Aorta (tissue), 5 donors: ENCODE data around the gene SMYD5. TPM values are rescaled to one million over a fixed set of nuclear protein-coding genes. Genes with fewer than 3 reads are reported as not detected.
"Not testable (repeated sequence)": the region's sequence is repeated elsewhere in the genome, so short reads cannot be mapped to it uniquely, and the experiment has no call there.

ENCODE experiments used
- ATAC-seq: fragments of 200-7000 bp; cut with Tn5 transposase; one replicate; pipeline ENCODE4 v1.9.1; 2022; ENCODE audit warnings: moderate library complexity; ENCODE audit not compliant: low FRiP score
- DNase-seq, 2 donors: peaks; one replicate each; pipeline ENCODE4 v3.0.0-alpha.2; 2020
- H3K27ac ChIP-seq, 2 donors: one replicate each; pipeline ENCODE4 v1.5.1; 2013; ENCODE audit warnings: low read length in 2 of 2, mild to moderate bottlenecking in 2 of 2, moderate library complexity in 2 of 2, control low read depth in 1 of 2, inconsistent platforms in 1 of 2, low read depth in 1 of 2
- H3K27me3 ChIP-seq, 2 donors: one replicate each; pipeline ENCODE4 v1.6.1; 2013; ENCODE audit warnings: control low read depth in 1 of 2, low read length in 1 of 2, mild to moderate bottlenecking in 1 of 2, moderate library complexity in 1 of 2; ENCODE audit not compliant: insufficient read depth in 2 of 2, control insufficient read depth in 1 of 2
- H3K36me3 ChIP-seq, 2 donors: one replicate each; pipeline ENCODE4 v1.6.1; 2013; ENCODE audit warnings: control low read depth in 1 of 2, low read length in 1 of 2, mild to moderate bottlenecking in 1 of 2; ENCODE audit not compliant: insufficient read depth in 2 of 2, control insufficient read depth in 1 of 2
- H3K4me1 ChIP-seq, 2 donors: one replicate each; pipeline ENCODE4 v1.6.1; 2013; ENCODE audit warnings: low read length in 2 of 2, control low read depth in 1 of 2, mild to moderate bottlenecking in 1 of 2, moderate library complexity in 1 of 2; ENCODE audit not compliant: insufficient read depth in 2 of 2, control insufficient read depth in 1 of 2
- H3K4me3 ChIP-seq, 2 donors: one replicate each; pipeline ENCODE4 v1.5.1; 2013; ENCODE audit warnings: low read length in 2 of 2, control low read depth in 1 of 2, mild to moderate bottlenecking in 1 of 2
- H3K9me3 ChIP-seq: one replicate; pipeline ENCODE4 v1.6.1; 2013; ENCODE audit warnings: mild to moderate bottlenecking, low read length; ENCODE audit not compliant: control insufficient read depth
- WGBS, 2 donors: extraction: QIAGEN DNeasy Blood & Tissue Kit; methylation state at CpG; one replicate each; pipeline ENCODE4 v1.1.7; 2013; 5-methylcytosine and 5-hydroxymethylcytosine counted together
- intact Hi-C, 2 donors: fragments of 100-400 bp; cut with DNase I; formaldehyde crosslinking; loops; one replicate each; pipeline versions ENCODE4 v1.14.2 to v1.15.0; 2022
- long read RNA-seq, 2 donors: library from polyadenylated mRNA; unstranded; transcript quantifications; one replicate each; pipeline ENCODE4 v2.0.0, GENCODE V29; 2020 to 2021
- polyA plus RNA-seq, 2 donors: library from polyadenylated mRNA; stranded (reverse); fragments of 200-250 nt; gene quantifications; one replicate each; pipeline ENCODE4 v1.2.3, GENCODE V29; 2013
- total RNA-seq, 2 donors: library from RNA; stranded (reverse); fragmentation: NEBNext Ultra II Directional; extraction: Animal tissue kit (Norgen Biotek cat#: 25700); gene quantifications; one replicate each; pipeline ENCODE4 v1.2.1, GENCODE V29; 2021
- donor health status: healthy with polysubstance abuse.
- donor health status: Bipolar disorder and iron deficiency.
- donor health status: DM: no; HTN: no; CAD: no.
- donor health status: DM: no; HTN: no; CAD: no.
- donor health status: DM: yes; HTN: yes; CAD: no.

SMYD5 gene
- total RNA-seq, result 10 to 100 TPM; 17.9 to 23.0 TPM
- polyA plus RNA-seq, result 10 to 100 TPM in 1 of 2 donors, 1 to 10 TPM in 1; 4.3 to 17.3 TPM
- long read RNA-seq, donor 1, transcript SMYD5-202 (13 exons, 2,593 nt), result major isoform, 22 of 32 reads
- long read RNA-seq, donor 1, partial matches to known transcripts, result 8 of 32 reads
- long read RNA-seq, donor 1, other reads (novel, unspliced or antisense), result 2 of 32 reads
- long read RNA-seq, donor 2, transcript SMYD5-202 (13 exons, 2,593 nt), result major isoform, 6 of 10 reads
- long read RNA-seq, donor 2, partial matches to known transcripts, result 1 of 10 reads
- long read RNA-seq, donor 2, other reads (novel, unspliced or antisense), result 3 of 10 reads

DNA sequence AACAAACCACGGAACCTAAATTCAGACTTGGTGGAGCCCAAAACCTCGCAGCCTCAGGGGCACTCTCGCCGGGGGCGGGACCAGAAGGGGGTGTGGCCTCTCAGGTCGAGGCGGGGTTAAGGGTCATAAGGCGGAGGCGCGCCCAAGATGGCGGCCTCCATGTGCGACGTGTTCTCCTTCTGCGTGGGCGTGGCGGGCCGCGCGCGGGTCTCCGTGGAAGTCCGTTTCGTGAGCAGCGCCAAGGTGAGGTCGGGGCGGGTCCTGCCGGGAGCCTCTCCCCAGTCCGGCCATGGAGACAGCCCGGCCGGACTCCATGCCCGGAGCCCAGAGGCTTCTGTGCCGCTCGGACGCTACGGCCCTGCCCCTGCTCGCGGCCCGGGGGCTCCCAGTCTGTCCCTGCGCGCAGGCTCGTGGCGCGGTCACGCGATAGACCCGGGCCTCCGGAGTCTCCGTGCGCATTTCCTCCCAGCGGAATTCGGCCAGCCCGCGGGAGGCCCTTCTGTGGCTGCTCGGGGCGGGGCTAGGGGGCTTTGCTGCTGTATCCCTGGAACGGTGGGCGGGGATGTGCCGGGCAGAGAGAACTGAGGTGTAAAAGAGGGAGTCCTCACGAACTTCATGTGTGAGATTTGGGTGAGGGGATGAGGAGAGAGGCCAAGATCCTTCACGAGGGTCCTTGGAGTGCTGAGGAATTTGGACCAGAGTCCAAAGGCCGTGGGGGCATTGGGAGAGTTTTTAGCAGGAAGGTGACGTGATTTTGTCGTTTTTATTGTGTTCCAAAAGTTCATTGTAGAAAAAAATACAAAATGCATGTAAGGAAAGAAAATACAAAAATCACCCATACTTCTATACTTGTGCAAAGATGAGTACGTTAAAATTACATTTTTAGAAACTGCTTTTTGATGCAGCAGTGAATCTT lies at the start of gene SMYD5:
Gene SMYD5, plus strand, starts transcription at position 126 of the 916 bp plus-strand sequence. Its CDS starts 22 bp downstream, at position 148.
- Histone ChIP-seq H3K27me3 (no peaks in the 10 kb centered on the region), H3K36me3 (no peaks in the 10 kb centered on the region), H3K27ac (peak within 1 kb of the TSS in 1 of 2 donors; percentile 85), H3K4me1 (no peaks in the 10 kb centered on the region), H3K9me3 (no peaks in the 10 kb centered on the region), H3K4me3 (peak within 1 kb of the TSS; percentile 50 to 60)
- peak; percentile 92 to 96 for DNase-seq
- intact Hi-C loops, result loop anchor here (5.0 kb wide), 1 partner anchor 127 kb away; no protein-coding TSS in a partner anchor
- 0 to 1% methylated on average over 44 to 64 of the region's 64 CpGs for WGBS, 2 donors
- ATAC-seq, result peak; percentile 95

DNA sequence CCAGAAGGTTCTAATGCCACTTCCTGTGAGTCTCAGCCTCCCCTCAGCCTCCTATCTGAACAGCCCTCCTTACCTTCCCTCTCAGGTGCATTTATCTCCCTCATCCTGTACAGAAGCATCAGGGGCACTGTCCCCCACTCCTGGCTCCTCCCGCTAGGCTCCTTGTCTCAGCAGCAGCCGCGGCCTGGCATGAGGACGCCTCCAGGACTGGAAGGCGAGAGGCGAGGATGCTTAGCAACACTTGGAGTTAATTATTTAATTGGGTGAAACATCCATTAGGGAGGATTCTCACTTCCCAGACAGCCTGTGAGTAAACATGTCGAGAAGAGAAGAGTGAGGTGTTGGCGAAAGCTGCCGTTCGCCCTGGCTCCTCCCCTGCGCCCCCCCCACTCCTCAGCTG lies 48.1 kb upstream of the SMYD5 start:
- ATAC-seq, DNase-seq, H3K27me3 ChIP-seq, H3K36me3 ChIP-seq, H3K27ac ChIP-seq, H3K4me1 ChIP-seq, H3K4me3 ChIP-seq, intact Hi-C loops, H3K9me3 ChIP-seq: not testable (repeated sequence)
- 53 to 54% methylated on average over 10 to 11 of the region's 11 CpGs for WGBS, 2 donors

DNA sequence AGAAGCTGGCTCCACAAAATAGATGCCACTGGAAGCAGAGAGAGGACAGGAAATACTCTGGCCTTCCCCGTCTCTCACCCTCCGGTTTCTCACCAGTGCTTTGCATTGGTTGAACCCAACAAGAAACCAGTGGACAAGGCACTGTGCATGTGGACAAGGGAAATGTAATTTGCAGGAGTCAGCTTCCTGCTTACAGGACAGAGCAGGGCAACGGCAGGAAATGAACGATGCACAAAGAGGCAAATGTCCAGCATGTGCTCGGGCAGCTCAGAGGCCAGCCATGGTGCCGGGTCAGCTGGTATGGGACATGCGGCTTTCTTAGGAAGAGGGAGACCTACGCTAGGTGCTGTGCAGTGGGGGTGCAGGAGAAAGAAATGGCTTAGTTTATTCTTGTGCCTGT lies 47.2 kb upstream of the SMYD5 start:
- WGBS, 2 donors, result 65 to 87% methylated on average over 3 to 4 of the region's 8 CpGs

DNA sequence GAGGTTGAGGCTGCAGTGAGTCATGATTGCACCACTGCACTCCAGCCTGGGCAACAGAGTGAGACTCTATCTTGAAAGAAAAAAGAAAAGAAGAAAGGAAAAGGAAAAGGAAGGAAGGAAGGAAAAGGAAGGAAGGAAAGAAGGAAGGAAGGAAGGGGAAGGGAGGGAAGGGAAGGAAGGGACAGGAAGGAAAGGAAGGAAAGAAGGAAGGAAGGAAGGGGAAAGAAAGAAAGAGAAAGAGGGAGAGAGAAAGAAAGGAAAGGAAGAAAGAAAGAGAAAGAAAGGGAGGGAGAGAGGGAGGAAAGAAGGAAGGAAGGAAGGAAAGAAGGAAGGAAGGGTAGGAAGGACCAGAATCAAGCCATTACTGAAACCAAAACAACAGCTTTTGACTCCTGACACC lies 45.7 kb upstream of the SMYD5 start:
- H3K27ac ChIP-seq, intact Hi-C loops, H3K36me3 ChIP-seq, H3K9me3 ChIP-seq, DNase-seq, H3K4me1 ChIP-seq, ATAC-seq, H3K27me3 ChIP-seq, H3K4me3 ChIP-seq: not testable (repeated sequence)

More for the DNA sequence above, 47.2 kb upstream of the SMYD5 start:
- intact Hi-C loops, H3K27ac ChIP-seq, DNase-seq, H3K4me3 ChIP-seq, H3K36me3 ChIP-seq, H3K9me3 ChIP-seq, H3K27me3 ChIP-seq, H3K4me1 ChIP-seq, ATAC-seq: not testable (repeated sequence)

DNA sequence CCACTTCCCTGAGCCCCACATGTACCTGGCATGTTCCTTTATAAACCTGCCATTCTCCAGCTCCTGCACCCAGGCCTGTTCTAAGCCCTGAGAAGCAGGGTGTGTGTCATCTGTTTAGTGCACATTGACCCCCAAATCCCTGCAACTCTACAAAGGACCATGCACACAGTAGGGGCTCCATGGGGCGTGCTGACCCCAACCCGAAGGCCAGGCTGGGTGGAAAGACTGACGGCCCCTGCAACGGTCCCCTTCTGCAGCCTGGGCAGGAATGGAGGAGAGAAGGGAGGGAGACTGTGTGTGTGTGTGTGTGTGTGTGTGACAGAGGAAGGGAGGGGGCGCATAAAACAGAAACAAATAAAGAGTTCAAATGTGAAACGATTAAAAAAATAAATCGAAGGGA lies 43.7 kb upstream of the SMYD5 start:
- H3K4me1 ChIP-seq, DNase-seq, H3K9me3 ChIP-seq, ATAC-seq, H3K27ac ChIP-seq, H3K4me3 ChIP-seq, H3K36me3 ChIP-seq, H3K27me3 ChIP-seq: not testable (repeated sequence)
- intact Hi-C loops, result loop anchor here in 1 of 2 donors (10.0 kb wide), 1 partner anchor 396 kb away; no protein-coding TSS in a partner anchor
- 76 to 86% methylated on average over 5 to 6 of the region's 7 CpGs for WGBS, 2 donors

DNA sequence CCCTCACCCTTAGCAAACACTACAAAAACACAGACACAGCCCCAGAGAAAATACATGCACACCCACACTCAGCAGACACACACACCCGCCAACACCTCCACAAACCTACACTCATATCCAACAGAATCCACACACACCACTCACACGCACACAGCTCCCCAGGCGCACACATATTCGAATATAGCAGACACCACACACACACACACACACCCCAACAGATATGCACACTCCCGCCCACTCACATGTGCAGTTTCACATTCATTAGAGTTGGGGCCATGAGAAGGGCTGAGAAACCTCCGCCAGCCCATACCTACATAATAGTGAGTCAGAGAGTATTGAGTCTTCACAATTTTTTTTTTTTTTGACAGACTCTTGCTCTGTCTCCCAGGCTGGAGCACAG lies 41.1 kb upstream of the SMYD5 start:
- no peak for ATAC-seq
- Histone ChIP-seq H3K4me1 (no peaks in the 10 kb centered on the region), H3K36me3 (no peaks in the 10 kb centered on the region), H3K27ac (no peak overlapping the region), H3K4me3 (no peak overlapping the region), H3K9me3 (no peaks in the 10 kb centered on the region), H3K27me3 (peaks cover 0 to 1% of the 10 kb centered on the region in 2 donors)
- intact Hi-C loops, result loop anchor here in 1 of 2 donors (10.0 kb wide), 1 partner anchor 398 kb away; no protein-coding TSS in a partner anchor
- 86 to 89% methylated on average over 6 of the region's 6 CpGs for WGBS, 2 donors
- no peak for DNase-seq

DNA sequence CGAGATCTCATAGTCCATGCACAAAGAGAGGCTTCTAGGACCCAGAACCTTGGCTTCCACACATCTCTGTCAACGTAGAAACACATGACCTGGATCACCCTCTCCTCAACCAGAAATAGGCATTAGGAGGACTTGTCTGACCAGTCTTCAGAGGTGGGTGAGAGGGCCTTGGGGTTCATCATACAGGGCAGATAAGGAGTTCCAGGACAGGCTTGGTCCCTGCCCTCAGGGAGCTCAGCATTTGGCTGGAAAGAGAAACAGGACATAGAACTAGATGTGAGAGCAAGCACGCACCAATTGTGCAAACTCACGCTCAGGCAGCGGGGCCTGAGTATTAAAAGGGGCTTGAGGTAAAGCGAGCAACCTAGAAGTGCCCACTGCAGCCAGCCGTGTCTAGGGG lies 40.3 kb upstream of the SMYD5 start:
- Histone ChIP-seq H3K4me3 (no peak overlapping the region), H3K9me3 (no peaks in the 10 kb centered on the region), H3K27ac (no peak overlapping the region), H3K4me1 (no peaks in the 10 kb centered on the region), H3K27me3 (peaks cover 0 to 1% of the 10 kb centered on the region in 2 donors), H3K36me3 (no peaks in the 10 kb centered on the region)
- intact Hi-C loops, result loop anchor here in 1 of 2 donors (10.0 kb wide), 1 partner anchor 399 kb away; no protein-coding TSS in a partner anchor
- no peak for DNase-seq
- 93 to 94% methylated on average over 7 of the region's 7 CpGs for WGBS, 2 donors
- ATAC-seq, result no peak

DNA sequence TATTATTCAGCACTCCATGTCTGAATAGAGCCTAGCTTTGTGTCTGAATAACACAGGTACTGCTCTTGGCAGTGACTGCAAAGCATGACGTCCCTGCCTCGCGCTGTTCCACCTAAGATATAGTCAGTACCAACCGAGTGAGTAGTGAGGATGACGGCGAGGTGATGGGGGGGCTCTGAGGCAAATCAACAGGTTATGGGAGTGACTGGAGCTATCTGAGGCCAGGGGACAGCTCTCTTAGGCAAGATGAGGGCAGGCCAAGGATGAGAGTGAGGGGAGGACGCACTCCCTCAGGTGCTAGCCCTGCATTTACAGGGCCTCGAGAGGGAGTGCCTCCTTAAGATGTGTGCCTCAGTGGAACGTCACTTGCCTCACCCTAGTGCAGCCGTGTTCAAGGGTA lies 39.8 kb upstream of the SMYD5 start:
- DNase-seq (no peak), ATAC-seq (no peak)
- no peak overlapping the region for H3K27ac ChIP-seq
- H3K36me3 ChIP-seq, result no peaks in the 10 kb centered on the region
- H3K9me3 ChIP-seq, result no peaks in the 10 kb centered on the region
- no peaks in the 10 kb centered on the region for H3K4me1 ChIP-seq
- intact Hi-C loops, result loop anchor here in 1 of 2 donors (10.0 kb wide), 1 partner anchor 399 kb away; no protein-coding TSS in a partner anchor
- H3K4me3 ChIP-seq, result no peak overlapping the region
- 95 to 96% methylated on average over 10 of the region's 10 CpGs for WGBS, 2 donors
- H3K27me3 ChIP-seq, result peaks cover 0 to 1% of the 10 kb centered on the region in 2 donors
